Measurements from ENCODE around the gene BSND. TPM values are rescaled to one million over a fixed set of nuclear protein-coding genes. Genes with fewer than 3 reads are reported as not detected.

Gene BSND
- total RNA-seq, 1 experiment from 2014 or later, result not detected

- Mint-ChIP-seq H3K27ac (ENCODE audit: unreplicated experiment) (no peak overlapping the region), H3K4me3 (ENCODE audit: unreplicated experiment) (no peak overlapping the region), H3K36me3 (ENCODE audit: insufficient read depth, unreplicated experiment) (peaks cover 6% of the 10 kb centered on the region), H3K27me3 (ENCODE audit: insufficient read depth, unreplicated experiment) (no peaks in the 10 kb centered on the region), H3K4me1 (ENCODE audit: low read depth, unreplicated experiment) (no peaks in the 10 kb centered on the region), H3K9me3 (ENCODE audit: unreplicated experiment) (no peaks in the 10 kb centered on the region)
- peak in 1 of 2 experiments; percentile 9 for DNase-seq
- ChIA-PET POLR2A (no interaction called here), CTCF (no interaction called here)
- Histone ChIP-seq H3K27me3 (replicated peaks; ENCODE audit: control insufficient read depth, insufficient read depth, low read length) (no peaks in the 10 kb centered on the region), H3K4me1 (no peaks in the 10 kb centered on the region), H3K36me3 (ENCODE audit: control insufficient read depth, insufficient read depth, low read length) (no peaks in the 10 kb centered on the region; the same call in 1 of the 2 replicates), H3K9me3 (no peaks in the 10 kb centered on the region), H3K4me3 (ENCODE audit: low read depth, low read length) (no peak overlapping the region)
- TF ChIP-seq CTCF (IDR thresholded peaks at IDR 0.05; ENCODE audit: insufficient read depth in 1 of 2, low read depth in 1 of 2, low read length in 1 of 2, severe bottlenecking in 1 of 2, unreplicated experiment in 1 of 2), result no peak
- no TSS peak for BruUV-seq (replicated peaks)
- intact Hi-C loops (cut with micrococcal nuclease; ENCODE audit: unreplicated experiment), result no loop called here
These were observed 52.4 kb downstream of the BSND start for GRCh38 chr1:55051169-55051568.

- Histone ChIP-seq H3K36me3 (ENCODE audit: control insufficient read depth, insufficient read depth, low read length) (no peaks in the 10 kb centered on the region; the same call in 1 of the 2 replicates), H3K4me1 (no peaks in the 10 kb centered on the region), H3K27me3 (replicated peaks; ENCODE audit: control insufficient read depth, insufficient read depth, low read length) (no peaks in the 10 kb centered on the region), H3K4me3 (ENCODE audit: low read depth, low read length) (no peak overlapping the region), H3K9me3 (no peaks in the 10 kb centered on the region)
- Mint-ChIP-seq H3K9me3 (ENCODE audit: unreplicated experiment) (no peaks in the 10 kb centered on the region), H3K4me1 (ENCODE audit: low read depth, unreplicated experiment) (no peaks in the 10 kb centered on the region), H3K36me3 (ENCODE audit: insufficient read depth, unreplicated experiment) (peaks cover 8% of the 10 kb centered on the region), H3K27ac (ENCODE audit: unreplicated experiment) (no peak overlapping the region), H3K27me3 (ENCODE audit: insufficient read depth, unreplicated experiment) (no peaks in the 10 kb centered on the region), H3K4me3 (ENCODE audit: unreplicated experiment) (no peak overlapping the region)
- DNase-seq, result peak in 1 of 2 experiments; percentile 11
- ChIA-PET CTCF (no interaction called here), POLR2A (no interaction called here)
- no TSS peak for BruUV-seq (replicated peaks)
- no peak for TF ChIP-seq CTCF (IDR thresholded peaks at IDR 0.05; ENCODE audit: insufficient read depth in 1 of 2, low read depth in 1 of 2, low read length in 1 of 2, severe bottlenecking in 1 of 2, unreplicated experiment in 1 of 2)
- intact Hi-C loops (cut with micrococcal nuclease; ENCODE audit: unreplicated experiment), result no loop called here
These were observed 52.9 kb downstream of the BSND start for GRCh38 chr1:55051621-55052020.

GRCh38 chr1:55052221-55053142, 53.7 kb downstream of the BSND start:
- Histone ChIP-seq H3K4me3 (ENCODE audit: low read depth, low read length) (no peak overlapping the region), H3K36me3 (ENCODE audit: control insufficient read depth, insufficient read depth, low read length) (no peaks in the 10 kb centered on the region; the same call in 1 of the 2 replicates), H3K4me1 (no peaks in the 10 kb centered on the region), H3K9me3 (no peaks in the 10 kb centered on the region), H3K27me3 (replicated peaks; ENCODE audit: control insufficient read depth, insufficient read depth, low read length) (no peaks in the 10 kb centered on the region)
- H3K4me3 Mint-ChIP-seq (ENCODE audit: unreplicated experiment), result no peak overlapping the region
- H3K27ac Mint-ChIP-seq (ENCODE audit: unreplicated experiment), result no peak overlapping the region
- peak in 1 of 2 experiments; percentile 16 for DNase-seq
- BruUV-seq (replicated peaks), result no TSS peak
- peaks cover 9% of the 10 kb centered on the region for H3K36me3 Mint-ChIP-seq (ENCODE audit: insufficient read depth, unreplicated experiment)
- ChIA-PET CTCF (no interaction called here), POLR2A (no interaction called here)
- no peaks in the 10 kb centered on the region for H3K27me3 Mint-ChIP-seq (ENCODE audit: insufficient read depth, unreplicated experiment)
- no peak for TF ChIP-seq CTCF (IDR thresholded peaks at IDR 0.05; ENCODE audit: insufficient read depth in 1 of 2, low read depth in 1 of 2, low read length in 1 of 2, severe bottlenecking in 1 of 2, unreplicated experiment in 1 of 2)
- H3K4me1 Mint-ChIP-seq (ENCODE audit: low read depth, unreplicated experiment), result no peaks in the 10 kb centered on the region
- intact Hi-C loops (cut with micrococcal nuclease; ENCODE audit: unreplicated experiment), result no loop called here
- H3K9me3 Mint-ChIP-seq (ENCODE audit: unreplicated experiment), result no peaks in the 10 kb centered on the region

All from Caco-2 (cell line).